Measurements from ENCODE around the gene GRM4.
A peak's percentile ranks its signal among the peaks of the same experiment; 100 is the strongest.

GRM4 gene

GRCh38 chr6:34157236-34157830, 11.4 kb upstream of the GRM4 start:
- no peaks in the 10 kb centered on the region for H3K36me3 ChIP-seq (ENCODE audit: insufficient read depth, insufficient read length, low read length)
- H3K9ac ChIP-seq (ENCODE audit: insufficient read length, low read depth) = no peak overlapping the region
- no peak for DNase-seq (ENCODE audit: low read depth, low spot score)
- H3K9me3 ChIP-seq (ENCODE audit: insufficient read depth, low read length) = peaks cover 12% of the 10 kb centered on the region; the same call in 1 of the 2 replicates
- H3K27me3 ChIP-seq (ENCODE audit: insufficient read depth, insufficient read length) = peaks cover 22% of the 10 kb centered on the region
- peaks cover 6% of the 10 kb centered on the region for H3K4me1 ChIP-seq (ENCODE audit: insufficient read depth, insufficient read length)
- TF ChIP-seq SUZ12 (IDR thresholded peaks at IDR 0.05; ENCODE audit: extremely low read depth, insufficient read depth, insufficient read length) (no peak), YY1 (IDR thresholded peaks at IDR 0.05; ENCODE audit: insufficient read depth, insufficient read length) (no peak), ZNF274 (IDR thresholded peaks at IDR 0.05; ENCODE audit: low read depth, low read length) (no peak)
- H3K4me3 ChIP-seq (ENCODE audit: insufficient read length, low read depth) = no peak overlapping the region

- peaks cover 12% of the 10 kb centered on the region; the same call in 1 of the 2 replicates for H3K9me3 ChIP-seq (ENCODE audit: insufficient read depth, low read length)
- no peaks in the 10 kb centered on the region for H3K36me3 ChIP-seq (ENCODE audit: insufficient read depth, insufficient read length, low read length)
- H3K27me3 ChIP-seq (ENCODE audit: insufficient read depth, insufficient read length) = peaks cover 33% of the 10 kb centered on the region
- peak overlapping the region; percentile 32 for H3K9ac ChIP-seq (ENCODE audit: insufficient read length, low read depth)
- H3K4me3 ChIP-seq (ENCODE audit: insufficient read length, low read depth) = no peak overlapping the region
- DNase-seq (ENCODE audit: low read depth, low spot score) = no peak
- TF ChIP-seq SUZ12 (IDR thresholded peaks at IDR 0.05; ENCODE audit: extremely low read depth, insufficient read depth, insufficient read length) (no peak), YY1 (IDR thresholded peaks at IDR 0.05; ENCODE audit: insufficient read depth, insufficient read length) (no peak), ZNF274 (IDR thresholded peaks at IDR 0.05; ENCODE audit: low read depth, low read length) (no peak)
- peaks cover 17% of the 10 kb centered on the region for H3K4me1 ChIP-seq (ENCODE audit: insufficient read depth, insufficient read length)
These were observed 9.8 kb upstream of the GRM4 start for GRCh38 chr6:34155471-34156300.

GRCh38 chr6:34154668-34155447, 9.0 kb upstream of the GRM4 start:
- Histone ChIP-seq H3K36me3 (ENCODE audit: insufficient read depth, insufficient read length, low read length) (no peaks in the 10 kb centered on the region), H3K27me3 (ENCODE audit: insufficient read depth, insufficient read length) (peaks cover 40% of the 10 kb centered on the region), H3K4me3 (ENCODE audit: insufficient read length, low read depth) (no peak overlapping the region), H3K9me3 (ENCODE audit: insufficient read depth, low read length) (peaks cover 8% of the 10 kb centered on the region; the same call in 1 of the 2 replicates), H3K9ac (ENCODE audit: insufficient read length, low read depth) (peak overlapping the region; percentile 42), H3K4me1 (ENCODE audit: insufficient read depth, insufficient read length) (peaks cover 20% of the 10 kb centered on the region)
- no peak for DNase-seq (ENCODE audit: low read depth, low spot score)
- TF ChIP-seq ZNF274 (IDR thresholded peaks at IDR 0.05; ENCODE audit: low read depth, low read length) (no peak), SUZ12 (IDR thresholded peaks at IDR 0.05; ENCODE audit: extremely low read depth, insufficient read depth, insufficient read length) (no peak), YY1 (IDR thresholded peaks at IDR 0.05; ENCODE audit: insufficient read depth, insufficient read length) (no peak)

- DNase-seq (ENCODE audit: low read depth, low spot score) = no peak
- peaks cover 26% of the 10 kb centered on the region for H3K4me1 ChIP-seq (ENCODE audit: insufficient read depth, insufficient read length)
- H3K36me3 ChIP-seq (ENCODE audit: insufficient read depth, insufficient read length, low read length) = no peaks in the 10 kb centered on the region
- no peak overlapping the region for H3K4me3 ChIP-seq (ENCODE audit: insufficient read length, low read depth)
- TF ChIP-seq ZNF274 (IDR thresholded peaks at IDR 0.05; ENCODE audit: low read depth, low read length) = no peak
- H3K9me3 ChIP-seq (ENCODE audit: insufficient read depth, low read length) = no peaks in the 10 kb centered on the region
- no peak overlapping the region for H3K9ac ChIP-seq (ENCODE audit: insufficient read length, low read depth)
- peaks cover 40% of the 10 kb centered on the region for H3K27me3 ChIP-seq (ENCODE audit: insufficient read depth, insufficient read length)
These were observed 7.1 kb upstream of the GRM4 start for GRCh38 chr6:34152806-34153520.

GRCh38 chr6:34152042-34152524, 6.2 kb upstream of the GRM4 start:
- DNase-seq (ENCODE audit: low read depth, low spot score) = no peak
- no peaks in the 10 kb centered on the region for H3K9me3 ChIP-seq (ENCODE audit: insufficient read depth, low read length)
- no peaks in the 10 kb centered on the region for H3K36me3 ChIP-seq (ENCODE audit: insufficient read depth, insufficient read length, low read length)
- no peak for TF ChIP-seq YY1 (IDR thresholded peaks at IDR 0.05; ENCODE audit: insufficient read depth, insufficient read length)
- TF ChIP-seq ZNF274 (IDR thresholded peaks at IDR 0.05; ENCODE audit: low read depth, low read length) = no peak
- no peak for TF ChIP-seq SUZ12 (IDR thresholded peaks at IDR 0.05; ENCODE audit: extremely low read depth, insufficient read depth, insufficient read length)
- H3K4me1 ChIP-seq (ENCODE audit: insufficient read depth, insufficient read length) = peaks cover 26% of the 10 kb centered on the region
- H3K27me3 ChIP-seq (ENCODE audit: insufficient read depth, insufficient read length) = peaks cover 41% of the 10 kb centered on the region
- H3K9ac ChIP-seq (ENCODE audit: insufficient read length, low read depth) = no peak overlapping the region
- no peak overlapping the region for H3K4me3 ChIP-seq (ENCODE audit: insufficient read length, low read depth)

- Histone ChIP-seq H3K36me3 (ENCODE audit: insufficient read depth, insufficient read length, low read length) (no peaks in the 10 kb centered on the region), H3K27me3 (ENCODE audit: insufficient read depth, insufficient read length) (peaks cover 46% of the 10 kb centered on the region), H3K4me1 (ENCODE audit: insufficient read depth, insufficient read length) (peaks cover 27% of the 10 kb centered on the region), H3K9ac (ENCODE audit: insufficient read length, low read depth) (no peak overlapping the region), H3K4me3 (ENCODE audit: insufficient read length, low read depth) (no peak overlapping the region), H3K9me3 (ENCODE audit: insufficient read depth, low read length) (no peaks in the 10 kb centered on the region)
- TF ChIP-seq SUZ12 (IDR thresholded peaks at IDR 0.05; ENCODE audit: extremely low read depth, insufficient read depth, insufficient read length) (no peak), YY1 (IDR thresholded peaks at IDR 0.05; ENCODE audit: insufficient read depth, insufficient read length) (no peak), ZNF274 (IDR thresholded peaks at IDR 0.05; ENCODE audit: low read depth, low read length) (no peak)
- DNase-seq (ENCODE audit: low read depth, low spot score) = no peak
These were observed 5.6 kb upstream of the GRM4 start for GRCh38 chr6:34151321-34152041.
